ENCODE measurements around the gene AHDC1.

AHDC1 gene

GRCh38 chr1:27574871-27575831, 28.8 kb downstream of the AHDC1 start:
- DNase-seq = peak; percentile 90

GRCh38 chr1:27574001-27574781, 29.8 kb downstream of the AHDC1 start:
- peak; percentile 44 for DNase-seq

GRCh38 chr1:27572679-27573426, 31.1 kb downstream of the AHDC1 start:
- peak; percentile 91 for DNase-seq

- no peak for DNase-seq
Measured at GRCh38 chr1:27572019-27572678, 31.8 kb downstream of the AHDC1 start.

- DNase-seq = no peak
Measured at GRCh38 chr1:27571439-27572018, 32.4 kb downstream of the AHDC1 start.

GRCh38 chr1:27570784-27571183, 33.2 kb downstream of the AHDC1 start:
- DNase-seq = no peak

GRCh38 chr1:27570356-27570755, 33.6 kb downstream of the AHDC1 start:
- no peak for DNase-seq

- DNase-seq = no peak
Measured at GRCh38 chr1:27569506-27570291, 34.2 kb downstream of the AHDC1 start.

- DNase-seq = no peak
Measured at GRCh38 chr1:27569088-27569460, 34.9 kb downstream of the AHDC1 start.

GRCh38 chr1:27568300-27569087, 35.5 kb downstream of the AHDC1 start:
- DNase-seq = peak; percentile 90

GRCh38 chr1:27567971-27568299, 36.0 kb downstream of the AHDC1 start:
- DNase-seq = no peak

- no peak for DNase-seq
Measured at GRCh38 chr1:27567146-27567526, 36.8 kb downstream of the AHDC1 start.

GRCh38 chr1:27566462-27567145, 37.3 kb downstream of the AHDC1 start:
- DNase-seq = no peak

GRCh38 chr1:27564710-27565649, 39.0 kb downstream of the AHDC1 start:
- no peak for DNase-seq

- DNase-seq = peak; percentile 46
Measured at GRCh38 chr1:27563591-27564471, 40.1 kb downstream of the AHDC1 start.

GRCh38 chr1:27563341-27563590, 40.7 kb downstream of the AHDC1 start:
- no peak for DNase-seq

GRCh38 chr1:27562534-27563340, 41.2 kb downstream of the AHDC1 start:
- DNase-seq = no peak
